GM19468 (cell line): Measurements from ENCODE around the gene KIRREL3.

Source experiments
- ATAC-seq: cut with Tn5 transposase; IDR thresholded peaks from one replicate; pipeline ENCODE4 v1.9.1; 2021; ENCODE audit warnings: mild to moderate bottlenecking, moderate library complexity, moderate number of reproducible peaks; ENCODE audit not compliant: unreplicated experiment; ENCODE audit errors: extremely low read depth

KIRREL3 gene

GRCh38 chr11:126884594-126884993, 116.0 kb downstream of the KIRREL3 start:
- ATAC-seq = no peak

- ATAC-seq = no peak
Observed at GRCh38 chr11:126884192-126884591, 116.4 kb downstream of the KIRREL3 start.

- no peak for ATAC-seq
Observed at GRCh38 chr11:126880872-126881271, 119.7 kb downstream of the KIRREL3 start.

GRCh38 chr11:126879516-126879915, 121.1 kb downstream of the KIRREL3 start:
- no peak for ATAC-seq

GRCh38 chr11:126878913-126879482, 121.6 kb downstream of the KIRREL3 start:
- no peak for ATAC-seq

GRCh38 chr11:126874831-126875230, 125.7 kb downstream of the KIRREL3 start:
- ATAC-seq = no peak

- ATAC-seq = no peak
Observed at GRCh38 chr11:126874276-126874675, 126.3 kb downstream of the KIRREL3 start.

- ATAC-seq = no peak
Observed at GRCh38 chr11:126871792-126872191, 128.8 kb downstream of the KIRREL3 start.

- no peak for ATAC-seq
Observed at GRCh38 chr11:126870021-126870420, 130.5 kb downstream of the KIRREL3 start.

GRCh38 chr11:126868741-126869140, 131.8 kb downstream of the KIRREL3 start:
- ATAC-seq = no peak

- no peak for ATAC-seq
Observed at GRCh38 chr11:126864934-126865333, 135.6 kb downstream of the KIRREL3 start.

GRCh38 chr11:126863294-126863997, 137.1 kb downstream of the KIRREL3 start:
- no peak for ATAC-seq

GRCh38 chr11:126862664-126863243, 137.8 kb downstream of the KIRREL3 start:
- ATAC-seq = peak; percentile 54

GRCh38 chr11:126861796-126862459, 138.6 kb downstream of the KIRREL3 start:
- no peak for ATAC-seq

GRCh38 chr11:126857860-126858808, 142.4 kb downstream of the KIRREL3 start:
- ATAC-seq = no peak

GRCh38 chr11:126855536-126855935, 145.0 kb downstream of the KIRREL3 start:
- ATAC-seq = no peak

GRCh38 chr11:126853732-126854131, 146.8 kb downstream of the KIRREL3 start:
- ATAC-seq = peak; percentile 39

GRCh38 chr11:126844789-126845188, 155.8 kb downstream of the KIRREL3 start:
- no peak for ATAC-seq

- ATAC-seq = no peak
Observed at GRCh38 chr11:126843096-126843495, 157.5 kb downstream of the KIRREL3 start.

- ATAC-seq = no peak
Observed at GRCh38 chr11:126841999-126842398, 158.6 kb downstream of the KIRREL3 start.
